T1000 (cell line): ENCODE results near the gene LAG3.

Source experiments
- DNase-seq: peaks from one replicate; lab custom pipeline; 2025; ENCODE audit warnings: mixed read lengths; lab: John Stamatoyannopoulos, UW

The LAG3 gene

DNA sequence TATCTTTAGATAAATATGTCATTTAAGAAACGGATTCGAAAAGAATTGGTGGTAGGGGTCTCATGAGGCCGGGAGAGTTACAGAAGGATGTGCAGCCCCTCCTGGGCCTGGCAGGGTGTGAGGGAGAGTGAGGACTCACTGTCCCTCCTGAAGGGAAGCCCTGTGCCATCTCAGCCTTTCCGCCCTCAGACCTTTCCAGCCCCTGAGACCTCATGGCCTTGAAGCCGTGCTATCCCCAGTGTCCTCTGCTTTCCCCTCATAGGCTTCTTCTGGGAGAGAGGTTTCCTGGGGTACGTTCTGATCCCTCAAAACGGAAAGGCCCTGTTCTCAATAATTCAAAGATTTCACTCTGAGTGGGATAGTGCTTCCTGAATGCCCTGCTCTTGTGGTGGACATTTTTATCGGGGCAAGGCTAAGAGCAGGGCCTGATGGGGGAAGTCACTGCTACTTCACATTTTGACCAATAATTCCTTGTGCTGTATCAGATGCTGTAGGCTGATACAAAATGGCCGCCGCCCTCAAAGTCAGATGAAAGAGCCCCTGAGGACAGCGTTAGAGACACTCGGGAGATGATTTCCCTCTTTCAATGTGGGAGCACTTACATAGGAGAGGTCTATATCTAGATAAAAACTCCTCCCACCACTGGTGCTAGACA is 18.3 kb downstream of the LAG3 start:
- no peak for DNase-seq

DNA sequence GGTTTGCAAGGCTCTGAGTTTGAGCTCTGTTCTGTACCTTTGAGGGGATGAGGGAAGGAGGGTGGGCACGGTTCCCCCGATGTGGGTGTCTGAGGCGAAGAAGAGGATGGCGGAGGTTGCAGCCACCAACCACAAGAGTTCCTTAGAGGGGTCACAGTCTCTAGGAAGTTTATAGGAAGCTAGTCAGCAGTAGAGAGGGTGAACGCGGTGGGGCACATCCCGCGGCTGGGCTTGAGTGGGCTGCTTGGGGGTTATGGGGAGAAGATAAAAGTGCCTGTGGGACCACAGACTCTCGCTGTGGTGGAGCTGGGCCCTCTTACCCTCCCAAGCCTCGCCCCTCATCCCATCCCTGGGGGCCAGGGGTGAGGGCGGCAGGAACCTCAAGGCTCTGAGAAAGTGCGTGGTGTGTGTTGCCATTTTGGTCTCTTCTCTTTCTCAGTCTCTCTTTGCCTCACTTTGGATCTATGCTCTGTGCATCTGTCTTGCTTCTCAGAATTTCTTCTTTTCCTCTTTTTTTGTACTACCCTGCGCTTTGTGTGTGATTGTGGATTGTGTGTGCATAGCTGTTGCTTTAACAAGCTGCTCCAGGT is 19.7 kb downstream of the LAG3 start:
- DNase-seq: no peak

DNA sequence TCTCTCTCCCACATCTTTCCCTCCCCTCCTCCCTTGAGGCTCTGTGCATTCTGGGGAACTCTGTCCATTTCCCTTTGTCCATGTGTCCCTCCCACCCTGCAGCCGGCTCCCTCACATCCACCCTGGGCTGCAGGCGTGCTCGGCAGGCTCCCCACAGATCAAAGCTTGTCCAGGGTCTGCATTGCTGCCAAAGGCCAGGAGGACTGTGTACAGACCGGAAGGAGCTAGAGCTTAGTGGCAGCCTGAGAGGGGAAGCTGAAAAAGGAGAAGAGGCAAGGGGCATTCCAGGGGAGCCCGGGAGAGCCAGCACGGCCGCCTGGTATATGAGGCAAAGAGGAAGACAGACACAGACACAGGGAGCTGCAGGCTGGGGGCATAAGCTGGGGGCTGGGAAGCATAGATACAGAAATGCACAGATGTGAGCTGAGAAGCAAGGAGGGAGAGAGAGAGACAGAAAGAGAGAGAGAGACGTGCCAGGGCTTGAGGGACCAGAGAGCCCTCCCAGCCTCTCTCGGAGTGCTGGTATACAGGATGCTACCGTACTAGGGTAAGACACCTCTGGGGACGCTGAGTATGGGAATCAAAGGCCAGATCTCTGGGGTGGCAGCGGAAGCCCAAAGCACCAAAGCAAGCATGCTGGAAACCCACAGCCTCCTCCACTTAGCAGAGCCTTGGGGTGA is 20.3 kb downstream of the LAG3 start:
- DNase-seq: no peak

DNA sequence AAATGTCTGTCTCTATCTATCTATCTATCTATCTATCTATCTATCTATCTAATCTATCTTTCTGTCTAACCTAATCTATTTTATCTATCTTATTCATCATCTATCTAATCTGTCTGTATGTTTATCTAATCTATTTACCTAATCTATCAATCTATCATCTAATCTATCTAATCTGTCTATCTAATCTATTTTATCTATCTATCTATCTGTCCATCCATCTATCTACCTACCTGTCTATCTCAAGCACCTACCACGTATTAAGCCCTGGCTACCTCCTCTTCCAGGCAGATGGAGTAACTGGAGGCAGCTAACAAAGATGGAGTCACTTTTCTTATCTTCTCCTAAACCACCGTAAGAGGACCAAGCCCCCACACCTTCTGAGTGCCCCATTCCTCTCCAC is 22.8 kb downstream of the LAG3 start:
- DNase-seq: no peak

DNA sequence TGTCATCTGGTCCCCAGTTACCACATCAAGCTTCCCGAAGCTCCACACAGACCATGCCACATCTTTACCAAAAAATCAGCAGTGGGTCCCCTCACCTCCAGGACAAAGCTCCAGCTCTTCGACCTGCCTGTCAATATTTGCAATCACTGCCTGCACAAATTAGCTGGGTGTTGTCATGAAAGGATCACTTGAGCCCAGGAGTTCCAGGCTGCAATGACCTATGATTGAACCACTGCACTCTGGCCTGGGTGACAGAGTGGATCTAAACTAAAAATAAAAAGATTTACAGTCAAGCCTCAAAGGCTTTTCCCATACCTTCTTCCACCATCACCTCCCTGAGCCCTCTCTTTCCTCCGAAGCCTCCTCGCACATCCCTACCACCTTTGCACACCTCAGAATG is 24.3 kb downstream of the LAG3 start:
- no peak for DNase-seq

DNA sequence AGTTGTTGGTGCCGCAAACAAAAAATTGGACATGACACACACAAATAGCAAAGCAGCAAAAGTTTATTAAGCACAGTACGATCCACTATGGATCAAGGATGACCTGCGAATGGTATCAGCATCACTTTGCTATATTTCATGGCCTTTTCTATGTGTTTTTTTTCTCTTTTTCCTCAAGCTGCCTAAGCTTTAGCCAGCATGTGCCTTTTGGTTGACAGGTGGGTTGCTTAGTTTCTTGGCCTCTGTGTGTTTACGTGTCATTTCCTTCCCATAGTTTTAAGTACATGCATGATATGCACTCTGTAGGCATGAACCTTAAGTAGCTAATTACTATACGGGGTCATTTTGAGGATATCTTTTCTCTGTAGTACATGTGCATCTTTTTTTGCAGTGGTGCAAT is 26.8 kb downstream of the LAG3 start:
- DNase-seq: no peak

DNA sequence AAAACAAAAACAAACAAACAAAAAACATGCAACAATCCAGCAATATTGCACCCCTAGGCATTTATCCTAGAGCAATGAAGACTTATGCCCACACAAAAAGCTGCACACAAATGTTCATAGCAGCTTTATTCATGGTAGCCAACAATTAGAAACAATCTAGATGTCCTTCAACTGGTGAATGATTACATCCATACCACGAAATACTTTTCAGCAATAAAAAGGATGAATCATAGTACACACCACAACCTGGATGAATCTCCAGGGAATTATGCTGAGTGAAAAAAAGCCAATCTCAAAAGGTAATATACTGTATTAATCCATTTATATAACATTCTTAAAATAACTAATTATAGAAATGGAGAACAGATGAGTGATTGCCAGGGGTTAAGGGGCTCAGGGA is 34.9 kb downstream of the LAG3 start:
- no peak for DNase-seq

DNA sequence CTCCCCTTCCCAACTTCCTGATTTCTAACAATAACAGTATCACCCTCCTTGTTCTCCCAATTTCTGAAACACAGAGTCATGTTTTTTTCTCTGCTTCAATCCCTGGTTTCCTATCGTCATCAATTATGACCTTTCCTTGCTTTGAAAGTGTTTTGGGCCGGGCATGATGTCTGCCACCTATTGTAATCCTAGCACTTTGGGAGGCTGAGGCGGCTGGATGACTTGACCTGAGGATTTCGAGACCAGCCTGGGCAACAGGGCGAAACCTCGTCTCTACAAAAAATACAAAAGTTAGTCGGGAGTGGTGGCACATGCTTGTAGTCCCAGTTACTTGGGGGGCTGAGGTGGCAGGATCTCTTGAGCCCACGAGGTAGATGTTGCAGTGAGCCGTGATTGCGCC is 36.7 kb downstream of the LAG3 start:
- no peak for DNase-seq

DNA sequence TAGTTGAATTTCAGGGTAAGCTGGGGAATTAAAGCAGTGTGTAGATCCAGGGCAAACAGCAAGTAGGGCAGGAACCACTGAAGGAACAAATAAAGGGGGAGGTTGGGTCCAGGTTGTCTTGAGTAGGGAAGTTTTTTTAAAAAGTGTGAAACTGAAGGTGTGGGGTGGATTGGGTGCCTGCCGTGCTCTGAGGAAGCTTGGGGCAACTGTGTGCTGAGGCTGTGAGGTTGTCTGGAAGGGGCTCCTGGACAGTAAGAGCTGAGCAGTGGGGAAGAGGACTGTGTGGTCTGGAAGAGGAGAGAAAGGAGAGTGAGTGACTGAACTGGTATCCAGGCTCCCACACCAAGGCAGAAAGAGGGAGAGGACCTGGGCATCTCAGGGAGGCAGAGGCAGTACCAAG is 38.4 kb downstream of the LAG3 start:
- DNase-seq: no peak

DNA sequence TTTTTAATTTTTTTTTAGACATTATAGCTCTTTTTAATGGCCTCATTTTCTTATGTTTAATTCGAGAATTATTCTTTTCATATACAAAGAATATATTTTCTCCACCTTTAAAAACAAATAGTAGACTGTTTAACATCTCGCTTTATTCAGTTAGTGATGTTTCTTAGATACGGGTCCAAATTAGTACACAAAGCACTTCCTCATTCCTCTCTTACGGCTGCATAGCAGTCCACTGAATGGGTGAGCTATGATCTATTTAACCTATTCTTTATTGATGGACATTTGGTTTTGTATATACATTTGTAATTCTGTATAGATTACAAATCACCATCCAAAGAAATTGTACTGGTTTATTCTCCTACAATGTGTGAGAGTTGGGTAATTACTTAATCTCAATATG is 41.0 kb downstream of the LAG3 start:
- no peak for DNase-seq

DNA sequence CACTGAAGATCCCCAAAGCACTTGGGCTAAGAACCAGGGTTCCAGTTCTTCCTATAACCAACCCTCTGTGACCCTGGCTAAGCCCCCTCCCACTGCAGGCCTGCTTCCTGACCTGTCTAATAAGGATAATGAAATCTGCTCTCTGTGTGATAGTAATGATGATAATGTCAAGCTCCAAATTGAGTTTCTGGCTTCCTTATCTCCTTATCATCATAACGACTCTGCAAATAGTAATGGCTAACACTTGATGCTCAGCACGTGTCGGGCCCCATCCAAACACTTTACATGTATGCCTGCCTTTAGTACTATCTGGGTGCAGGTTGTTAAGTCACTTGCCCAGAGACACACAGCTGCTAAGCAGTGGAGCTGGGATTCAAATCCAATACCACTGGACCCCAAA is 44.3 kb downstream of the LAG3 start:
- DNase-seq: no peak

DNA sequence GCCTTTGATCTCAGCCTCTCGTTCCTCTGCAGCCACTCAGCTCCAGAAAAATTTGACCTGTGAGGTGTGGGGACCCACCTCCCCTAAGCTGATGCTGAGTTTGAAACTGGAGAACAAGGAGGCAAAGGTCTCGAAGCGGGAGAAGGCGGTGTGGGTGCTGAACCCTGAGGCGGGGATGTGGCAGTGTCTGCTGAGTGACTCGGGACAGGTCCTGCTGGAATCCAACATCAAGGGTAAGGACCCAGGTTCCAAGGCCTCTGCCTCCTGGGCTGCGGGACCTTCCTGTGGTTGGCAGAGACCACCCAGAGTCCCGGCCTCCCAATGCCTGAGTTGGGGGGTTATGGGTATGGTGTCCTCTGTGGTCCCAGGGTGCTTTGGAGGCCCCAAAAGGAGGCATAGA is 44.8 kb downstream of the LAG3 start:
- DNase-seq: no peak

DNA sequence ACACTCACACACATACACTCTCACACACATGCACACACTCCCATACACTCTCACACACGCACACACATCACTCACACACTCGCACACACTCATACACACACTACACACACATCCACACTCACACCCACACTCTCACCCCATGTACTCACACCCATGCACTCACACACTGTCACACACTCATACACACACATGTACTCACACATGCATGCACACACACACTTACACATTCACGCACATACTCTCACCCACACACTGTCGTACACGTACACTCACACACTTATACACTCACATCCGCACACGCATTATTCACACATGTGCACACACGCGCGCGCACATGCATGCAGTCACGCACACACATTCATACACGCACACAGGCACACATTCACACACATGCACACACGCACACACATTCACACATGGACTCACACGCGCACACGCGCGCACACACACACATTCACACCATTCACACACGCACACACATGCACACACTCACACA is 45.4 kb downstream of the LAG3 start:
- DNase-seq: no peak

DNA sequence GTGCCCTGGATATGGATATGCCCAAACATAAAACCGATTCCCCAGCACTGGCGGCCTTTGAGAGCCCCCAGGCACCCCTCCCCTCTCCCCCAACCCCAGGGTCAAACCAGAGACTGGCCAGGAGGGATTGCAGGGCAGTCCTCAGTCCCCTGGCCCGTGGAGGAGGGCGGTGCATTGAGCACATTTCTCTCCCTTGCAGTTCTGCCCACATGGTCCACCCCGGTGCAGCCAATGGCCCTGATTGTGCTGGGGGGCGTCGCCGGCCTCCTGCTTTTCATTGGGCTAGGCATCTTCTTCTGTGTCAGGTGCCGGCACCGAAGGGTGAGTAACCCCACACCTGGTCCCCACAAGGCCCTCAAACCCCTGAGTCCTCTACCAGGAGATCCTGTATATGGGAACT is 45.9 kb downstream of the LAG3 start:
- no peak for DNase-seq

DNA sequence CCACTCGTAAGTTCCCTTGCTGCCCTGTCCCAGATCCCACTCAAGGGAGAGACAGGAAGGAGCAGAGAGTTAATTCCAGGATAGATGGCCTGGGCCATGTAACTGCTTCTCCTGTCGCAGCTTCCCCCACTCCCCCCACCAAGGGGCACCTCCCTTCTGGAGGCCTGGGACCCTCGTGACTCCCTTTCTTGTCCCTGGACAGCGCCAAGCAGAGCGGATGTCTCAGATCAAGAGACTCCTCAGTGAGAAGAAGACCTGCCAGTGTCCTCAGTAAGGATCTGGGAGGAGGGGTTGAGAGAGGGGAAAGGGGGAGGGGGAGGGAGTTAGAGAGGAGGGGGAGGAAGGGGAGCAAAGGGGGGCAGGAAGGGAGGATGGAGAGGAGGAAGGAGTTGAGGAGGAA is 46.3 kb downstream of the LAG3 start:
- no peak for DNase-seq

DNA sequence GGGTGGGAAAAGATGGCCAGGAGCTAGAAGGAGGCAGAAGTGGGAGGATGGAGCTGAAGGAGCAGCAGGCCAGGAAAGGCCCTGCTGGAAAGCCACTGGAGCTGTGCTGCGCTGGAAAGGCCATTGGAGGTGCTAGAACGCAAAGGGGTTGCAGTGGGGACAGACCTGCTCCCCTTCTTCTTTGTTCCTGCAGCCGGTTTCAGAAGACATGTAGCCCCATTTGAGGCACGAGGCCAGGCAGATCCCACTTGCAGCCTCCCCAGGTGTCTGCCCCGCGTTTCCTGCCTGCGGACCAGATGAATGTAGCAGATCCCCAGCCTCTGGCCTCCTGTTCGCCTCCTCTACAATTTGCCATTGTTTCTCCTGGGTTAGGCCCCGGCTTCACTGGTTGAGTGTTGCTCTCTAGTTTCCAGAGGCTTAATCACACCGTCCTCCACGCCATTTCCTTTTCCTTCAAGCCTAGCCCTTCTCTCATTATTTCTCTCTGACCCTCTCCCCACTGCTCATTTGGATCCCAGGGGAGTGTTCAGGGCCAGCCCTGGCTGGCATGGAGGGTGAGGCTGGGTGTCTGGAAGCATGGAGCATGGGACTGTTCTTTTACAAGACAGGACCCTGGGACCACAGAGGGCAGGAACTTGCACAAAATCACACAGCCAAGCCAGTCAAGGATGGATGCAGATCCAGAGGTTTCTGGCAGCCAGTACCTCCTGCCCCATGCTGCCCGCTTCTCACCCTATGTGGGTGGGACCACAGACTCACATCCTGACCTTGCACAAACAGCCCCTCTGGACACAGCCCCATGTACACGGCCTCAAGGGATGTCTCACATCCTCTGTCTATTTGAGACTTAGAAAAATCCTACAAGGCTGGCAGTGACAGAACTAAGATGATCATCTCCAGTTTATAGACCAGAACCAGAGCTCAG is 47.0 kb downstream of the LAG3 start:
- DNase-seq: no peak

DNA sequence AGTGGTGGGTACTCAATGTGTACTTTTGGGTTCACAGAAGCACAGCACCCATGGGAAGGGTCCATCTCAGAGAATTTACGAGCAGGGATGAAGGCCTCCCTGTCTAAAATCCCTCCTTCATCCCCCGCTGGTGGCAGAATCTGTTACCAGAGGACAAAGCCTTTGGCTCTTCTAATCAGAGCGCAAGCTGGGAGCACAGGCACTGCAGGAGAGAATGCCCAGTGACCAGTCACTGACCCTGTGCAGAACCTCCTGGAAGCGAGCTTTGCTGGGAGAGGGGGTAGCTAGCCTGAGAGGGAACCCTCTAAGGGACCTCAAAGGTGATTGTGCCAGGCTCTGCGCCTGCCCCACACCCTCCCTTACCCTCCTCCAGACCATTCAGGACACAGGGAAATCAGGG is 47.8 kb downstream of the LAG3 start:
- DNase-seq: no peak

DNA sequence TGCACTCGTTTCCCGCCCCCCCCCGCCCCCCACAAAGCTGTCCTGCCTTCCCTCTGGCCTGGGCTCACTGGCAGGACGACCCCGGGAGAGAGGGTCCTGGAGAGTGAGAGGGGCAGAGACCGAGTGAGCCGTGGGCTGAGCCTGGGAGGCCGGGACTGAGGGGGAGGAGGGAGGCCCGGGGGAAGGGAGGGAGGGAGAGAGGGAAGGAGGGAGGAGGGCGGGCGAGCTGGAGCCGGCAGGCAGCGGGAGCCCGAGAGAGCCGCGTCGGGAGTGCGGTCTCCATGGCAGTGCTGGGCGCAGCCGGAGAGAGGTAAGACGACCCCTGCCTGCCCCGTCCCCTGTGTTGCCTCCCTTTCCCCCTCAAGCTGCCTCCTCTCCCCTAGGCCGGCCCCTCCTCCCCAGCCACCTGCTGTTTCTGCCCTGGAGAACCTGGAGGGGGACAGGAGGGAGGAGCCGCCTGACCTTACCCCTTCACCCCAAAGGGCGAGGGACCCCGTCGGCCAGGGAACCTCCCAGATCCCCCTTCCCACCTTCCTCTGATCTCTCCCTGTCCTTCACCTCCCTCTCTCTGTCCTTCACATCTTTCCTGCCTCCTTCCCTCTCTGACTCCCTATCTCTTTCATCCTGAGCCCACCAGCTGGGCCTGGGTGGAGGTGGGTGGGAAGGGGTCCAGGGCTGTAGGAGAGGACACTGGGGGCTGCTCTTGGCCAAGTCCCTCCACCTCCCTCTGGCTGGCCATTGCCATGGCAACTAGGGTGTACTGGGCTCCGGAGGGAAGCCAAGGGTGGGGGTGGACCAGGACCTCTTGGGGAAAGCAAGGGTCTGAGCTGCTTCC is 49.5 kb downstream of the LAG3 start, which contains the start of gene GPR162:
Gene GPR162, plus strand, starts transcription at position 231 of the 835 bp plus-strand sequence. CDS start 2,078 bp downstream, outside the sequence.
- peak; percentile 46 for DNase-seq

DNA sequence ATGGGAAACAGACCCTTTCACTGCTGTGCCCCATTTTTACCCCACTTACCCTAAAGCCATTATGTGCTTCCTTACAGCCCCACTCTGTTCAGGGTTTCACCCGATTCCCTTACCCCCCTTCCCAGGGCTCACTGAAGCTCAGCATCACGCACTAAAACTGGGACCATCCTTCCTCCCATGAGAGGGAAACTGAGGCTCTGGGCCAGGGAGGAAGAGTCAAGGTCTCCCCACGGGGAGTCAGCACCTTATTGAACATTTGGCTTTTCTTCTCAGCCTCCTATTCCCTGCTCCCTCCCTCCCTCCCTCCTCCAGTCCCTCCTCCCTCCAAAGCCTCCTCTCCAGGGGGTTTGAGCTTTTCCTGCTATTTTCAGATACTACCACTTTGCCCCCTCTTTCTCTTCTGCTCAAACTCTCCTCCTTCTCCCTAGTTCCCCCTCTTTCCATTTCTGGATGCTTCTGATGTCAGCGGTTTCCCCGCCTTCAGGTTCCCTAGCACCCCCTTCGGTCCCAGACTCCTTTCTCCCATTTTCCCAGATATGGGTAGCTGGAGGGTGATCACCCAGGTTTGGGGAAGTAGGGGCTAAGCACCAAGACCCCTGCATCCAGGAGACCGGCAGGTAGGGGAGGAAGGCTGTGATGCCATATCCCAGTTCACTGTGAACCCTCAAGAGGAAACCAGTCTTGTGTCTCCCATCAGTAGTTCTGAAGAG is 50.3 kb downstream of the LAG3 start:
- no peak for DNase-seq

DNA sequence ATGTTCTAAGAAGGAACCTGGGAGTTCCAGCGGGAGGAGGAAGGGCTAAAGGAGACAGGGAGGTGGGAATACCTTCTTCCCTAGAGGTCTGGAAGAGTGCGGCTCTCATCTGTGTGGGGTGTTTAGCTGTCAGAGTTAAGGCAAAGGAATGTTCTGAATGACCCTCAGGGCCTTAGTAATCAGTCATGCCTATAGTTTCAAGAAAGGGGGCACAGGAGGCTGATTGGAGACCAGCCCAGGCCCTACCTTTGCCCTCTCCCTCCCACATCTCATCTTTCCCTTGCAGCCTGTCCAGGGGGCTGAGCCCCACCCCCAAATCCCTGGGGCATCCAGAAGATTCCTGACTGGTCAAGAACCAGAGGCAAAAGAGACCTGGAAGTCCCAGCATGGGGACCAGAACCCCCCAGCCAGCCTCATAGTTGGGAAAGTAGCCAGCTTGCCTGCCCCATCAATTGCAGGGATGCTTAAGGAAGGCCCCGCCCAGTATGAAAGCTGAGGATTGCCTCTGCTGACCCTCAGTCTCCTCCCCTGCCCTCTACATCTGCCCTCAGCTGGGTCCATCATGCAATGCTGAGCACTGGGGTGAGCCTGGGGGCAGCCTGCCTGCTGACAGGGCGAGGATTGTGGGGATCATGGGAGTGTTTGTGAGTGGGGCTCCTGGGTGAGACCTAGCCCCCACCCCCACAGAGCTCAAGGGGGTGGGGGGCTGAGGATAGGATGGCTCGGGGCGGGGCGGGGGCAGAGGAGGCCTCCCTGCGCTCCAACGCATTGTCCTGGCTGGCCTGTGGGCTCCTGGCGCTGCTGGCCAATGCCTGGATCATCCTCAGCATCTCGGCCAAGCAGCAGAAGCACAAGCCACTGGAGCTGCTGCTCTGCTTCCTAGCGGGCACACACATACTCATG is 51.1 kb downstream of the LAG3 start:
- no peak for DNase-seq
